ENCODE measurements around the gene TNS1. TPM values are rescaled to one million over a fixed set of nuclear protein-coding genes. Genes with fewer than 3 reads are reported as not detected.

The TNS1 gene
- total RNA-seq, 1 experiment from 2014 or later: 0.49 TPM

GRCh38 chr2:217798743-217799562 lies 203.8 kb downstream of the TNS1 start:
- no TSS peak for BruUV-seq (replicated peaks)

GRCh38 chr2:217798191-217798590 lies 204.6 kb downstream of the TNS1 start:
- ATAC-seq (no peak), DNase-seq (ENCODE audit: low read depth, low spot score) (no peak)
- ChIA-PET CTCF (interaction anchor here (1.3 kb wide), 1 partner anchor 9 kb away, joined by 4 read pairs; no protein-coding TSS in a partner anchor), POLR2A (no interaction called here)
- H3K27me3 ChIP-seq (ENCODE audit: control insufficient read depth, insufficient read depth, low read length): no peaks in the 10 kb centered on the region
- BruUV-seq (replicated peaks): no TSS peak
- intact Hi-C loops (cut with micrococcal nuclease; ENCODE audit: unreplicated experiment): no loop called here
- H3K4me3 ChIP-seq (ENCODE audit: low read depth in 2 of 2, low read length in 2 of 2): no peak overlapping the region
- in situ Hi-C loops (cut with HindIII; ENCODE audit: low pct_unique_long_range_greater_than_20kb, low sequenced_read_pairs): no loop called here
- no peak overlapping the region for H3K27ac ChIP-seq (ENCODE audit: low read length)
- no peaks in the 10 kb centered on the region for H3K36me3 ChIP-seq (ENCODE audit: control insufficient read depth, insufficient read depth, low read length)
- no peaks in the 10 kb centered on the region for H3K4me1 ChIP-seq (ENCODE audit: control insufficient read depth, insufficient read depth, low read length)
- no peaks in the 10 kb centered on the region for H3K9me3 ChIP-seq (ENCODE audit: control insufficient read depth, insufficient read depth, low read depth, low read length)
- TF ChIP-seq SIN3A (IDR thresholded peaks at IDR 0.05; ENCODE audit: borderline replicate concordance, insufficient read depth, low read depth, low read length): no peak
- TF ChIP-seq POLR2AphosphoS5 (IDR thresholded peaks at IDR 0.05; ENCODE audit: low read depth, low read length): no peak
- TF ChIP-seq, protein P1, sequence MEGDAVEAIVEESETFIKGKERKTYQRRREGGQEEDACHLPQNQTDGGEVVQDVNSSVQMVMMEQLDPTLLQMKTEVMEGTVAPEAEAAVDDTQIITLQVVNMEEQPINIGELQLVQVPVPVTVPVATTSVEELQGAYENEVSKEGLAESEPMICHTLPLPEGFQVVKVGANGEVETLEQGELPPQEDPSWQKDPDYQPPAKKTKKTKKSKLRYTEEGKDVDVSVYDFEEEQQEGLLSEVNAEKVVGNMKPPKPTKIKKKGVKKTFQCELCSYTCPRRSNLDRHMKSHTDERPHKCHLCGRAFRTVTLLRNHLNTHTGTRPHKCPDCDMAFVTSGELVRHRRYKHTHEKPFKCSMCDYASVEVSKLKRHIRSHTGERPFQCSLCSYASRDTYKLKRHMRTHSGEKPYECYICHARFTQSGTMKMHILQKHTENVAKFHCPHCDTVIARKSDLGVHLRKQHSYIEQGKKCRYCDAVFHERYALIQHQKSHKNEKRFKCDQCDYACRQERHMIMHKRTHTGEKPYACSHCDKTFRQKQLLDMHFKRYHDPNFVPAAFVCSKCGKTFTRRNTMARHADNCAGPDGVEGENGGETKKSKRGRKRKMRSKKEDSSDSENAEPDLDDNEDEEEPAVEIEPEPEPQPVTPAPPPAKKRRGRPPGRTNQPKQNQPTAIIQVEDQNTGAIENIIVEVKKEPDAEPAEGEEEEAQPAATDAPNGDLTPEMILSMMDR (IDR thresholded peaks at IDR 0.05): no peak
- no peak for TF ChIP-seq TCF7L2 (IDR thresholded peaks at IDR 0.05; ENCODE audit: low read depth, low read length)
- TF ChIP-seq REST (IDR thresholded peaks at IDR 0.05; ENCODE audit: insufficient read depth in 1 of 2, low read depth in 2 of 2, low read length in 1 of 2): no peak

More at GRCh38 chr2:217798743-217799562, 203.8 kb downstream of the TNS1 start:
- no peak overlapping the region for H3K4me3 ChIP-seq (ENCODE audit: low read depth in 2 of 2, low read length in 2 of 2)
- TF ChIP-seq, protein P1 (IDR thresholded peaks at IDR 0.05): no peak
- TF ChIP-seq SIN3A (IDR thresholded peaks at IDR 0.05; ENCODE audit: borderline replicate concordance, insufficient read depth, low read depth, low read length): no peak
- no peak for TF ChIP-seq REST (IDR thresholded peaks at IDR 0.05; ENCODE audit: insufficient read depth in 1 of 2, low read depth in 2 of 2, low read length in 1 of 2)
- TF ChIP-seq TCF7L2 (IDR thresholded peaks at IDR 0.05; ENCODE audit: low read depth, low read length): no peak
- no peak for TF ChIP-seq POLR2AphosphoS5 (IDR thresholded peaks at IDR 0.05; ENCODE audit: low read depth, low read length)
- no peak for DNase-seq (ENCODE audit: low read depth, low spot score)
- ATAC-seq: no peak
- H3K27ac ChIP-seq (ENCODE audit: low read length): no peak overlapping the region
- ChIA-PET POLR2A (no interaction called here), CTCF (interaction anchor here (1.3 kb wide), 1 partner anchor 10 kb away, joined by 4 read pairs; no protein-coding TSS in a partner anchor)
- no peaks in the 10 kb centered on the region for H3K9me3 ChIP-seq (ENCODE audit: control insufficient read depth, insufficient read depth, low read depth, low read length)
- in situ Hi-C loops (cut with HindIII; ENCODE audit: low pct_unique_long_range_greater_than_20kb, low sequenced_read_pairs): no loop called here
- H3K36me3 ChIP-seq (ENCODE audit: control insufficient read depth, insufficient read depth, low read length): no peaks in the 10 kb centered on the region
- H3K27me3 ChIP-seq (ENCODE audit: control insufficient read depth, insufficient read depth, low read length): no peaks in the 10 kb centered on the region
- intact Hi-C loops (cut with micrococcal nuclease; ENCODE audit: unreplicated experiment): no loop called here
- H3K4me1 ChIP-seq (ENCODE audit: control insufficient read depth, insufficient read depth, low read length): no peaks in the 10 kb centered on the region

All from Panc1 (cell line).